22Rv1 (cell line): ENCODE measurements around the gene RTL10.
A peak's percentile ranks its signal among the peaks of the same experiment; 100 is the strongest.

ENCODE experiments used
- H3K27ac ChIP-seq: fragments of 450-650 bp; 2 replicates; pipeline ENCODE4 v1.5.1; 2017
- CTCF ChIP-seq: fragments of 450-650 bp; IDR thresholded peaks from 2 replicates; pipeline ENCODE4 v1.5.1; 2017; ENCODE audit warnings: mild to moderate bottlenecking
- ZFX ChIP-seq: fragments of 450-650 bp; IDR thresholded peaks from 2 replicates; pipeline ENCODE4 v1.6.1; 2017; ENCODE audit warnings: antibody characterized with exemption, borderline replicate concordance

RTL10 gene

GRCh38 chr22:19811211-19811621 is 43.5 kb downstream of the RTL10 start:
- no peak overlapping the region for H3K27ac ChIP-seq
- no peak for TF ChIP-seq CTCF
- TF ChIP-seq ZFX: no peak

- H3K27ac ChIP-seq: no peak overlapping the region
- TF ChIP-seq ZFX (no peak), CTCF (no peak)
These were observed 44.1 kb downstream of the RTL10 start for GRCh38 chr22:19810381-19811201.

- TF ChIP-seq CTCF: no peak
- TF ChIP-seq ZFX: no peak
- H3K27ac ChIP-seq: no peak overlapping the region
These were observed 44.9 kb downstream of the RTL10 start for GRCh38 chr22:19809741-19810140.

- no peak overlapping the region for H3K27ac ChIP-seq
- TF ChIP-seq CTCF (no peak), ZFX (no peak)
These were observed 45.7 kb downstream of the RTL10 start for GRCh38 chr22:19808873-19809478.

GRCh38 chr22:19807914-19808872 is 46.5 kb downstream of the RTL10 start:
- no peak overlapping the region for H3K27ac ChIP-seq

GRCh38 chr22:19807161-19807913 is 47.3 kb downstream of the RTL10 start:
- TF ChIP-seq CTCF: no peak
- TF ChIP-seq ZFX: no peak
- 0 out of 2 replicates have a peak overlapping the region, but pooled peaks have one; percentile 27 for H3K27ac ChIP-seq

More at GRCh38 chr22:19807914-19808872, 46.5 kb downstream of the RTL10 start:
- TF ChIP-seq CTCF (no peak), ZFX (no peak)
